Fibroblast of villous mesenchyme (primary cell): ENCODE data around the gene RNF217. TPM values are rescaled to one million over a fixed set of nuclear protein-coding genes. Genes with fewer than 3 reads are reported as not detected.

Source experiments
- DNase-seq: peaks from one replicate; pipeline ENCODE4 v3.0.0-alpha.2; 2010; ENCODE audit warnings: low read depth
- H3K4me3 ChIP-seq: 2 replicates; pipeline ENCODE4 v1.5.1; 2011; ENCODE audit warnings: low read depth, mild to moderate bottlenecking, low read length
- CTCF ChIP-seq: IDR thresholded peaks from 2 replicates; pipeline ENCODE4 v1.5.1; 2012; ENCODE audit warnings: low read depth, mild to moderate bottlenecking, low read length; ENCODE audit not compliant: insufficient read depth
- total RNA-seq: library from RNA; depleted of rRNA; stranded (reverse); fragments of >200 nt; gene quantifications from 2 replicates; pipeline ENCODE4 v1.2.3, GENCODE V29; 2012

RNF217 gene
- total RNA-seq, 1 donor: 25.5 TPM

- H3K4me3 ChIP-seq: no peak overlapping the region
- no peak for DNase-seq
- no peak for TF ChIP-seq CTCF
These were observed 8.0 kb downstream of the RNF217 start for GRCh38 chr6:124970243-124970642.

- no peak overlapping the region for H3K4me3 ChIP-seq
- no peak for DNase-seq
- TF ChIP-seq CTCF: no peak
These were observed 8.5 kb downstream of the RNF217 start for GRCh38 chr6:124970763-124971162.

GRCh38 chr6:124973780-124974179 is 11.5 kb downstream of the RNF217 start:
- no peak for TF ChIP-seq CTCF
- DNase-seq: no peak

GRCh38 chr6:124974771-124975377 is 12.6 kb downstream of the RNF217 start:
- no peak overlapping the region for H3K4me3 ChIP-seq
- no peak for TF ChIP-seq CTCF
- DNase-seq: no peak

More at GRCh38 chr6:124973780-124974179, 11.5 kb downstream of the RNF217 start:
- no peak overlapping the region for H3K4me3 ChIP-seq

- H3K4me3 ChIP-seq: no peak overlapping the region
- TF ChIP-seq CTCF: no peak
- peak; percentile 67 for DNase-seq
These were observed 15.1 kb downstream of the RNF217 start for GRCh38 chr6:124977067-124977908.

GRCh38 chr6:124978451-124979293 is 16.4 kb downstream of the RNF217 start:
- DNase-seq: no peak
- no peak overlapping the region for H3K4me3 ChIP-seq
- TF ChIP-seq CTCF: no peak
